ENCODE results near the gene LHPP.

- TF ChIP-seq POLR2AphosphoS5 (IDR thresholded peaks at IDR 0.05) (no peak), CTCF (IDR thresholded peaks at IDR 0.05) (no peak), POLR2A (IDR thresholded peaks at IDR 0.05) (no peak)
Observed at GRCh38 chr10:124569623-124570470, 108.2 kb downstream of the LHPP start.
